Calu3 (cell line): Measurements from ENCODE around the gene MAP3K15. TPM values are rescaled to one million over a fixed set of nuclear protein-coding genes. Genes with fewer than 3 reads are reported as not detected.
"Not testable (repeated sequence)": the region's sequence is repeated elsewhere in the genome, so short reads cannot be mapped to it uniquely, and the experiment has no call there.

Experiments
- BruUV-seq: library from RNA; stranded (reverse); fragments of 400-500 nt; replicated peaks from 2 replicates; lab custom pipeline; 2021; lab: Mats Ljungman, UMichigan
- CTCF ChIA-PET: fragments of 300-600 bp; sonication (Branson Sonifier 250); formaldehyde crosslinking; loops from one replicate; lab custom pipeline; 2022; ENCODE audit warnings: antibody characterized with exemption; lab: Charles Lee
- DNase-seq: peaks from one replicate; pipeline ENCODE4 v3.0.0; 2022
- H3K27ac Mint-ChIP-seq: one replicate; pipeline ENCODE4 v1.8.0; 2022; ENCODE audit warnings: mixed read lengths; ENCODE audit not compliant: unreplicated experiment
- H3K27me3 Mint-ChIP-seq: one replicate; pipeline ENCODE4 v1.8.0; 2022; ENCODE audit warnings: mixed read lengths; ENCODE audit not compliant: unreplicated experiment
- H3K36me3 Mint-ChIP-seq: one replicate; pipeline ENCODE4 v1.8.0; 2022; ENCODE audit warnings: mild to moderate bottlenecking, moderate library complexity, mixed read lengths; ENCODE audit not compliant: insufficient read depth, unreplicated experiment
- H3K4me1 Mint-ChIP-seq: one replicate; pipeline ENCODE4 v1.8.0; 2022; ENCODE audit warnings: mild to moderate bottlenecking, low read depth, mixed read lengths; ENCODE audit not compliant: unreplicated experiment
- H3K4me3 Mint-ChIP-seq: one replicate; pipeline ENCODE4 v1.8.0; 2022; ENCODE audit warnings: mild to moderate bottlenecking, low read depth, moderate library complexity, mixed read lengths; ENCODE audit not compliant: unreplicated experiment
- H3K9me3 Mint-ChIP-seq: one replicate; pipeline ENCODE4 v1.8.0; 2022; ENCODE audit warnings: low read depth, mixed read lengths; ENCODE audit not compliant: unreplicated experiment
- CTCF ChIP-seq: fragments of 200-600 bp; IDR thresholded peaks from one replicate; pipeline ENCODE4 v1.8.0; 2022; ENCODE audit warnings: antibody characterized with exemption; ENCODE audit not compliant: unreplicated experiment
- intact Hi-C: fragments of 100-400 bp; cut with micrococcal nuclease; formaldehyde crosslinking; loops from one replicate; pipeline ENCODE4 v1.10.0; 2022; ENCODE audit not compliant: unreplicated experiment
- total RNA-seq: library from RNA; stranded (reverse); gene quantifications from 2 replicates; pipeline ENCODE4 v1.2.3, GENCODE V29; 2022

MAP3K15 gene
- total RNA-seq, 1 experiment from 2014 or later: 4.8 TPM

- Mint-ChIP-seq H3K4me3 (no peak overlapping the region), H3K36me3 (no peaks in the 10 kb centered on the region), H3K9me3 (no peaks in the 10 kb centered on the region), H3K4me1 (peaks cover 9% of the 10 kb centered on the region), H3K27me3 (no peaks in the 10 kb centered on the region), H3K27ac (no peak overlapping the region)
- no peak for DNase-seq
- intact Hi-C loops: no loop called here
- no TSS peak for BruUV-seq
- TF ChIP-seq CTCF: no peak
- CTCF ChIA-PET: no interaction called here
Measured at GRCh38 chrX:19496711-19497110, 18.6 kb downstream of the MAP3K15 start.

GRCh38 chrX:19487520-19488200 lies 27.6 kb downstream of the MAP3K15 start:
- Mint-ChIP-seq H3K27ac (no peak overlapping the region), H3K4me3 (peak overlapping the region; percentile 24), H3K9me3 (no peaks in the 10 kb centered on the region), H3K36me3 (no peaks in the 10 kb centered on the region), H3K4me1 (peaks cover 8% of the 10 kb centered on the region), H3K27me3 (no peaks in the 10 kb centered on the region)
- CTCF ChIA-PET: no interaction called here
- no TSS peak for BruUV-seq
- DNase-seq: peak; percentile 44
- intact Hi-C loops: no loop called here
- TF ChIP-seq CTCF: no peak

DNA sequence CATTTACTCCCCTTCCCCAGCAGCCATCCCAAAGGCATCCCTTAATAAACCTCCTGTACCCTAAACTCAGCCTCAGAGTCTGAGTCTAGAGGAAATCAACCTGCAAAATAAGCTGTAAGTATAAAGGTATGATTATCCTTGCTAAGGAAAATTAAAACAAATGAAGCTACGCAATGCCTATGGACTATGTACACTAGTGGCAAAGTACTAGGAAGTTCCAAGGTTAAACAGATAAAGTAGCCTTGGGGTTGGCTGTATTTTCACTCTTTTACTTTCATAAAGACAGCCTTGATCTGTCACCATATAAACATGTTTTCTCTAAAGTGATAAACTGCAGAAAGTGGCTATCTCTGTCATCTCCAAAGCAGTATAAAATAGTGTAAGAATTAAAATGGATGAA lies 35.9 kb downstream of the MAP3K15 start:
- Mint-ChIP-seq H3K27ac (no peak overlapping the region), H3K9me3 (no peaks in the 10 kb centered on the region), H3K36me3 (peaks cover 12% of the 10 kb centered on the region), H3K4me1 (no peaks in the 10 kb centered on the region), H3K4me3 (no peak overlapping the region), H3K27me3 (no peaks in the 10 kb centered on the region)
- DNase-seq: no peak
- no peak for TF ChIP-seq CTCF
- BruUV-seq: no TSS peak
- CTCF ChIA-PET: no interaction called here
- intact Hi-C loops: no loop called here

- H3K27me3 Mint-ChIP-seq, CTCF ChIA-PET, H3K4me1 Mint-ChIP-seq, DNase-seq, BruUV-seq, H3K9me3 Mint-ChIP-seq, H3K27ac Mint-ChIP-seq, H3K36me3 Mint-ChIP-seq, intact Hi-C loops, H3K4me3 Mint-ChIP-seq: not testable (repeated sequence)
Measured at GRCh38 chrX:19468383-19468782, 46.9 kb downstream of the MAP3K15 start.

GRCh38 chrX:19462879-19463278 lies 52.4 kb downstream of the MAP3K15 start:
- Mint-ChIP-seq H3K27ac (no peak overlapping the region), H3K4me3 (no peak overlapping the region), H3K4me1 (no peaks in the 10 kb centered on the region), H3K27me3 (no peaks in the 10 kb centered on the region), H3K36me3 (no peaks in the 10 kb centered on the region), H3K9me3 (no peaks in the 10 kb centered on the region)
- DNase-seq: no peak
- CTCF ChIA-PET: no interaction called here
- TF ChIP-seq CTCF: no peak
- BruUV-seq: no TSS peak
- intact Hi-C loops: no loop called here
